GM18499 (cell line): Measurements from ENCODE around the gene XPNPEP2.

ENCODE experiments used
- ATAC-seq: cut with Tn5 transposase; IDR thresholded peaks from one replicate; pipeline ENCODE4 v1.9.1; 2021; ENCODE audit warnings: moderate number of reproducible peaks; ENCODE audit not compliant: insufficient read depth, unreplicated experiment

XPNPEP2 gene, protein sequence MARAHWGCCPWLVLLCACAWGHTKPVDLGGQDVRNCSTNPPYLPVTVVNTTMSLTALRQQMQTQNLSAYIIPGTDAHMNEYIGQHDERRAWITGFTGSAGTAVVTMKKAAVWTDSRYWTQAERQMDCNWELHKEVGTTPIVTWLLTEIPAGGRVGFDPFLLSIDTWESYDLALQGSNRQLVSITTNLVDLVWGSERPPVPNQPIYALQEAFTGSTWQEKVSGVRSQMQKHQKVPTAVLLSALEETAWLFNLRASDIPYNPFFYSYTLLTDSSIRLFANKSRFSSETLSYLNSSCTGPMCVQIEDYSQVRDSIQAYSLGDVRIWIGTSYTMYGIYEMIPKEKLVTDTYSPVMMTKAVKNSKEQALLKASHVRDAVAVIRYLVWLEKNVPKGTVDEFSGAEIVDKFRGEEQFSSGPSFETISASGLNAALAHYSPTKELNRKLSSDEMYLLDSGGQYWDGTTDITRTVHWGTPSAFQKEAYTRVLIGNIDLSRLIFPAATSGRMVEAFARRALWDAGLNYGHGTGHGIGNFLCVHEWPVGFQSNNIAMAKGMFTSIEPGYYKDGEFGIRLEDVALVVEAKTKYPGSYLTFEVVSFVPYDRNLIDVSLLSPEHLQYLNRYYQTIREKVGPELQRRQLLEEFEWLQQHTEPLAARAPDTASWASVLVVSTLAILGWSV

GRCh38 chrX:129738466-129739308 lies at the start of gene XPNPEP2:
TSS of gene XPNPEP2 (plus strand) at chrX:129738979. CDS start at chrX:129739214, 235 bp downstream.
- no peak for ATAC-seq

- no peak for ATAC-seq
Observed at GRCh38 chrX:129689796-129690195, 49.0 kb upstream of the XPNPEP2 start.

DNA sequence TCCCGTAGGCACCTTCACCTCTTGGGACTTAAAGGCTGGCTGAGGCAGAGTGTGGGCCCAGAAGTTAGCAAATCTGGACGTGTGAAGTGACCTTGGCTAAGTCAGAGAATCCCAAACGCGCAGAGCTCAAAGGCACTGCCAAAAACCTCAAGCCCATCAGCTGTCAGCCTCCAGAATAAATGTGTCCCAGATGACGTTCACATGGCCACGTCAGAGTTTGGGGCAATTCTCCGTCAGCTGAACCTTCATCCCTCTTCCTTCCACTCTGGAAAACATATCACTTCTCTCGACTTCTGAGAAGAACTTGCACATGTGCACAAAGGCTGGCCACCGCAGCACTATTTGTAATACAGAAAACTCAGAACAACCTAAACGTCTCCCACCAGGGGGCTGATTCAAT lies 48.3 kb upstream of the XPNPEP2 start:
- ATAC-seq: no peak

DNA sequence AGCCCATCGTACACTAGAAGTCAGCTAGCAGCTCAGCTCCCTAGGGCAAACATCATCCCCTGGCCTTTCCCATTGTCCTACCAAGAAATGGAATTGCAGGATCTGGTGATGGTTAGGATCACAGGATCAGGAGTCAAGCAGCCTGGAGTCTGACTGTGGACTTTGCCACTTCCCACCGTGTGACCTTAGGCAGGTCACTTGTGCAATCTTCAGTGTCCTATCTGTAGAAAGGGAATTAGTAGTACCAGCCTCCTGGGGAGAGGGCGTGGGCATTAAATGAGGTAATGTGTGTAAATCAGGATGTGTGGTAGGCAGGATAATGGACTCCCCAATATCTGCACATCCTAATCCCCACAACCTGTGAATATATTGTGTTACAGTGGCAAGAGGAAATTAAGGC lies 45.4 kb upstream of the XPNPEP2 start:
- ATAC-seq: no peak

- no peak for ATAC-seq
Observed at GRCh38 chrX:129694805-129695204, 44.0 kb upstream of the XPNPEP2 start.

- no peak for ATAC-seq
Observed at GRCh38 chrX:129695535-129695934, 43.2 kb upstream of the XPNPEP2 start.

GRCh38 chrX:129695937-129696336 lies 42.8 kb upstream of the XPNPEP2 start:
- ATAC-seq: no peak

- no peak for ATAC-seq
Observed at GRCh38 chrX:129696463-129697155, 42.2 kb upstream of the XPNPEP2 start.

DNA sequence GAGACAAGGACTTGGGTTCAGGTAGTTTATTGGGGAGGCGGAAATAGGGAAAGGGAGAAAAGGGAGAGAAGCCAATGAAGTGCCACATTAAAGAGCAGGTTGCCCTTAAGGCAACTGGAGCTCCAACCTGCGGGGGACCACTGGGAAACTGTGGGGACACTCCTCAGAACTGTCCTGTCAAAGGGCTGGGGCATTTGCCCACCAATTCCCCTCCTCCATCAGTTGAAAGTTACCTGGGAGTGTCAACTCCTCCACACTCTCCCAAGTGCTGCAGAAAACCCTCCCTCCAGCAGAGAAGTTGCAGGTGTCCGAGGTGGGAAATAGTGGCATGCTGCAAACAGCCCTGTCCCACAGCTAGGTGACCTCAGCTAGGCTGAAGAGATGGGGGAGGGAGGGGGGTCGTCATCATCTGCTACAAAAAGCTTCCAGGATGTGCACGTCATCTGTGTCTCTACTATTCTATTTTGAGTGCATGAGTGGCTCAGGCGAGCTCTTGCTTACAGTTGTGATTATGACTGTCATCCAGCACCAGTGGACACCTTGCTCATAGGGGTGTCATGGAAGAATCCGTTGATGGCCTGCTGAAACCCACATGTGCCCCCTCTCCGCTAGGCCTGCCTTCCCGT lies 41.5 kb upstream of the XPNPEP2 start:
- no peak for ATAC-seq

DNA sequence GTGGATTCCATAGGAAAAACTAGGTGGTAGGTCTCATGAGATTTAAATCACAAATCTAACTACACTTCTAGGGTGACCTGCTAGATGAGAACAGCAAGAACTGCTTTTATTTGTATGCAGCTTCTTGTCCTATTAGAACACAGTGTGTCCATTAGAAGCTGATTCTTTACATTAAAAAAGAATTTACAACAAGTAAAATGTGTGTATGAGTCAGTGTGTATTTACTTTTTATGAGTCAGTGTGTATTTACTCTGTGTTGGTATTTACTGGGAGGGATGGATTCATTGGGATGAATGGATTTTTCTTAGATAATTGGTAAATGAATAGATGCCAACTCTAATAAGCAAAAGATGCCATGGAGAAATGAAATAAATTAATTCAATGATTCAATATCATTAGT lies 40.6 kb upstream of the XPNPEP2 start:
- no peak for ATAC-seq

DNA sequence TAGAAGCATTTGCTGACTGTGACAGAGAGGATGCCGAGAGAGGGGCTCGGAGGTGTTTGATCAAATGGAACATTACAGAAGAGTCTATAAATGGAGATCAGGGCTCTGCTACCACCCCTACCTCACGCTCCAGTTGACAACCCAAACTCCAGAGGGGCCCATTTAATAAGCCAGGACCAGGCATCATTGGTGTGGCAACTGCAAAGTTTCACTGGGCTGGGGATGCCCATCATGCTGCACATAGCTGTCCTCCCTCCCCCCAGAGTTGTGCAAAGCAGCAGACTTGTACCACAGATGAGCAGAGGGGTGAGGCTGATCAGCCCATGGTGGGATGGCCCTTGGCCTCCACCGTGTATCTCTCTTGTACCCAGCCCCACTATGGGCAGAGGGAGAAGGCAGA lies 38.2 kb upstream of the XPNPEP2 start:
- no peak for ATAC-seq

DNA sequence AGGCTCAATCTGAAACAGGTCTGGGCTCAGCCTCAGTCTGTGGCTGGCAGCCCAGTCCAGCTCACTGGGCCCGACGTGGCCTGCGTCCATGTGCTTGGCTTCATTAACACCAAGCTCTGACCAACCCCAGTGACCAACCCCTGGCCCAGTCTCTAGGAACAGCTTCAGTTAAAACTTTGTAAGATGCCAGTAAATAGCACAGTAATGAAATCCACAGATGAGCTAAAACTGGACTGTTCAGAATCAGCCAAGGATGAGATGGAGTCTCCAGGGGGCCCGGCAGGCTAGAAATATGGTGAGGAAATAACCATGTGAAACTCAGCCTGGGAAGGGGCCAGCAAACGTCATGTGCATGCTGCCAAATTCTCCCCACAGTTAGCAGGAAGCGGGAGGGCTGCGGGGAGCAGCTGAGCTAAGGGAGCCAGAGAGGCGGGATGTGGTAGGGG lies 37.1 kb upstream of the XPNPEP2 start:
- no peak for ATAC-seq

- no peak for ATAC-seq
Observed at GRCh38 chrX:129704491-129704890, 34.3 kb upstream of the XPNPEP2 start.

DNA sequence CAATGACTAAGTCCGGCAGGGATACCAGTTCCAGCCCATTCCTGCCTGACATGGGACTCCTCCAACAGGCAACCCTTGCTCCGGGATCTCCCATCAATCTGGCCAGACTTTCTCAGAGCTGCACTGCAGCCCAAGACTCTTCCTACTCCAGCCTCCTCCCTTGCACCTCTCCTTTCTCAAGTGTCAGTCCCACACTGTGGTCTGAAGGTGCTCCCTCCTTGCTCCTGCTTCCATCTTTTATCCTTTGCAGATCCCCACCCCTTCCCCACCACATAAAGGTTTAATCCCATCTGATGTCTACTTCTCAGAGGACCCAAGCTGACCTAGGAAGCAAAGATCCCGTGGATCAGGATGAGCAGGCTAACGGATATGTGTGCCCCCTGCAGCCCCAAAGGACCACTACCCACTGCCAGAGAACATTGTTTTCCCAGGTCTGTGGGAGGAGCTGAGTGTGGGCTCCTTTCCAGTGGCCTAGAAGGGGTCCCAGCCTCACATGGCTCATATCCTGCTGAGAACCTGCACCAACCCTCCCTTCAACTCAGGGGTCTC lies 33.3 kb upstream of the XPNPEP2 start:
- no peak for ATAC-seq

DNA sequence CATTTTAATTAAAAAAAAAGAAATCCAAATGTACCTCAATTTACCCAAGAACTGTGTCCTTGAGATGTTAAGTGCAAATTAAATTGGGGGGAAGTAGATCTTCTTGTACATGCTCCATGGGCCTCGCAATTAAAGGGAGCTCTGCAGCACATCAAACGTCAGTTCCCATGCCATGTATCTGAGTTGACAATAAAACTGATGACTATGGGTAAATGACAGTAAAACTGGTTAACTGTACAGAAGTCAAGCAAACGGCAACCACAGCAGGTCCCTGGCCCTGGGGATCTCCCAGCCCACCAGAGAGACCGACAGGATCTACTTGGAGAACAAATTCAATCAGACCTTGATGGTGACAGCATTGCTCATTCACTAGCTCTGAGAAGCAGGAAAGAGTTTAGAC lies 32.8 kb upstream of the XPNPEP2 start:
- no peak for ATAC-seq

DNA sequence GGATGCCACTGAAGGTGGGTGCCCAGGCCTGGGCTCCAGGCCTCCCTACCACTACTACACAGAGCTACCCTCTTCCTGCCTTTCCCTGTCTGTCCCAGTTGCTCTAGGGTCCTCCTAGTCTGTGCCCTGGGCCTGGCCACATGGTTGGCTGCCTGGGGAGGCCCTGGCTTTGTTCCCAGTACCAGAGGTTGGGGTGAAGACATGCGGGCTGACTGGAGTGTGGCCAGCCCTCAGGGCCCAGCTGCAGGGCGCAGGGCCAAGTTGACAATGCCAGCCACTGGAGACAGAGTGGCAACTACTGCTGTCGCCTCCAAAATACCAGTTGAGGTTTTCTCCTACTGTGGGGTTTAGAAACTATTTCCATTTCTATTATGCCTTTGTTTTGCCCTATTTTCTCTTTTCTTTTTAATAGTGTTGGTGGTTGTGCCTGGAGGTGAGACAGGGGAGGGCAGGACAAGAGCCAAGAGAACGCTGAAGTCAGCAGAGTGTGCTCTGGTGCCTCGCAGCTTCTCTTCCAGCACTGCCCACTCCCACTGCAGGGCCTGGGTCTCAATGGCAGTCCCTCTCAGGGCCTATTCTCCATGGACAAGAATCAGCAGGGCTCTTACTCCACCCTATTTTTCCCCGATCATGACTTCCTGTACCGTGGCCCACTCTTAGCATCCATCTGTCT lies 32.2 kb upstream of the XPNPEP2 start:
- no peak for ATAC-seq

- ATAC-seq: no peak
Observed at GRCh38 chrX:129714581-129714980, 24.2 kb upstream of the XPNPEP2 start.

- no peak for ATAC-seq
Observed at GRCh38 chrX:129716507-129716906, 22.3 kb upstream of the XPNPEP2 start.

DNA sequence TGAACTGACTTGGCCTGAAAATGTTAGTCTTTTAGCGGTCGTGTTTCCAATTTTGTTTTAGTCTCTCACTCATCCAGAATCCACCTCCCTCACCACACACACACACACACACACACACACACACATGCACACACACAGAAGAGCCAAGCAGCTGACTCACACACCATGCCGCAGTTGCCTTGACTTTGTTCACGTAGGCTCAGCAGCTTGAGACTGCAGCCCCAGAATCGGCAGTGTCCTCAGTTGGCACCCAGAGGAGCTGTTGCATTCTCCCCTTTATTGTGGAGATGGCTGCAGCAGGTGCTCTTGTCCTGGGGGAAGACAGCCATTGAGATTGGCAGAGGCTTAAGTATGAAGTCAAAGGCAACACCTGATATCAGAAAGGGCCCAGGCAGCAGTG lies 20.9 kb upstream of the XPNPEP2 start:
- ATAC-seq: no peak
